NCI-H2029 (cell line): Measurements from ENCODE around the gene GMPR2.
A peak's percentile ranks its signal among the peaks of the same experiment; 100 is the strongest.

Experiments
- DNase-seq: peaks from one replicate; lab custom pipeline; 2025; lab: John Stamatoyannopoulos, UW

GMPR2 gene

DNA sequence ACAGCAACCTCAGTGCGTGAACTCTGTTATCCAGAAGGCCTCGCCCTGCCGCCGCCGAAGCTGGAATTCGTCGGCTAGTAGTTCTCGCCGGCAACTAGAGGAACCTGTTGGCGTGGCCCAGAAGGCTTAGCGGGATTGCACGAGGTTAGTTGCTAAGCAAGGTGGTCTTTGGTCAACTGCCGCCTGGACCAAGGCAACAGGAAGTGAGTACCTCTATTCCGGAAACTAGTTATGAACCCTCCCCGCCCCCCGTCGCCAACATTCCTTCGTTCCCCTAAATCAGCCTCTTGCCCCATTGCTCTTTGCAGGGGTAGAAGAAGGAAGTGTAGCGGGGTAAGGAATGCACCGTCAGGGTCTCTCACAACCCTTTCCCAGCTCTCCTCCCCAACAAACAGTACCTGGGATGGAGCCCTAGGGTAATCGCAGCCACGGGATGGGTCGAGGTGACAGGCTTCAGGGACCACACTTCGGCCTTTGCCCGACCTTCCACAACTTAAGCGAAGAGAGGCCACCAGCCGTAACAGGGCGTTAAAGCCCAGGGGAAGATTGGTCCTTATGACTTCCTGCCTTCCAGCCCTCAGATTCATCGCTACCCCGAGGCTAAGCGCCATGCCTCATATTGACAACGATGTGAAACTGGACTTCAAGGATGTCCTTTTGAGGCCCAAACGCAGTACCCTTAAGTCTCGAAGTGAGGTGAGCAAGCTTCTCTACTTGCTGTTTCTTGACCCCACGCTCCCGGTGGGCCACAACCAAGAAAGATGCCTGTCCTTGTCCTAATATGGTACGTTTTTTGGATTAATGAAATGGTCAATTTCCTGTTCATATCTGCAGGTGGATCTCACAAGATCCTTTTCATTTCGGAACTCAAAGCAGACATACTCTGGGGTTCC, at the start of gene GMPR2:
TSS of gene GMPR2 (plus strand) at position 285 of the 893 bp plus-strand sequence. CDS start at position 610, 325 bp downstream.
- DNase-seq, result no peak

- no peak for DNase-seq
Observed at GRCh38 chr14:24183014-24183481, 49.7 kb upstream of the GMPR2 start.

- DNase-seq, result no peak
Observed at GRCh38 chr14:24184104-24184970, 48.4 kb upstream of the GMPR2 start.

DNA sequence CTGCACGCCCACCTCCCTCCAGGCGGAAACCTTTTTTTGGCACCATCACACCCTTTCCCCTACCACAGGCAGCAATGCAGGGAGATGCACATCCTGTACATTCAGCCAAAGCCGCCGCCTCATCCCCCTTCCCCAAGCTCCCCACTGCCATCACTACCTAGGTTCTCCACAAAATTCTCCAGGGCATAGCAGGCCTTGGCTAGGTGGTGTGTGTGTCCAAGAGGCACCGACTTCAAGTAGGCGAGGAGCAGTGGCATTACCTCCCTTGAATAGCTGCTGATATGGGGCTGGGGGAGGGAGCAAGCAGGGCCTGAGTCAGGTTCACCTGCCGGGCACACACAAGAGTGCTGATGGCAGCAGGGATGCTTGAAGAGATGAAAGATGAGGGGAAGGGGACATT, 47.7 kb upstream of the GMPR2 start:
- DNase-seq, result no peak

DNA sequence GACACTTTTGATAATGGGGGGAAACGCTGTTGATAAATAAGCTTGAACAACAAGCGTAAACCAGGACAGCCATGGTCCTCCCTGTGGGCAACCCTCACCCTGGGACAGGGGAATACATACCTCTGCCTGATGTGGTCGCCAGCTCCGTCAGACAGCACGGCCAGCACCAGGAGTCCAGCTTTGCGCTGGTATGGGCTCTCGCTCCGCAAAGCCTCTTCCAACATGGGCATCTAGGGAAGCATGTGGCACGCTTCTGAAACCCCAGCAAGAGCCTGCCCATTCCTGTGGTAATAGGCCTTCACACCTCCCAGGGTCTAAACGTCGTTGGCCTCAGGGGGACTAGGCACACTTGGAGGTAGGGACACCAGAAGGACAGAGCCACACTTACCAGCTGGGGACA, 47.0 kb upstream of the GMPR2 start:
- no peak for DNase-seq

GRCh38 chr14:24186831-24187538, 45.7 kb upstream of the GMPR2 start:
- DNase-seq, result no peak

DNA sequence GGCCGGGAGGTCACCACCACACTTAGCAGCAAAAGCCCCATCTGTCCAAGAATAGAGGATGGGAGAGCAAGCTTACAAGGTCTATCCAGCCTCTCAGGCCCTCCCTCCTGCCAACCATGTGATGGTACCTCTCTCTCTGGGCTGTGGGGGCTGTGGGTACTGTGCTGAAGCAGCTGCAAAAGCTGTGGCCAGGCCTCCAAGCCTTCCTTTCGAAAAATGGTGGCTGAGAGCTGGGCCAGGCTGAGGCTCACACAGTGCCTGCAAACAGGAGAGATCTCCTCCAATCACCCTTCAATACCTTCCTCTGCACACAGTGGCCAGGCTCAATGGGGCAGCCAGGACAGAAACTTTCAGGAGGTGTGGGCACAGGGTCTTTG, 45.2 kb upstream of the GMPR2 start:
- DNase-seq, result no peak

GRCh38 chr14:24188251-24189058, 44.3 kb upstream of the GMPR2 start, which contains the start of gene IPO4:
IPO4 (minus strand) TSS chr14:24188816; CDS start chr14:24188787, 29 bp downstream.
- peak; percentile 96 for DNase-seq

- DNase-seq, result no peak
Observed at GRCh38 chr14:24189059-24189375, 43.7 kb upstream of the GMPR2 start.

DNA sequence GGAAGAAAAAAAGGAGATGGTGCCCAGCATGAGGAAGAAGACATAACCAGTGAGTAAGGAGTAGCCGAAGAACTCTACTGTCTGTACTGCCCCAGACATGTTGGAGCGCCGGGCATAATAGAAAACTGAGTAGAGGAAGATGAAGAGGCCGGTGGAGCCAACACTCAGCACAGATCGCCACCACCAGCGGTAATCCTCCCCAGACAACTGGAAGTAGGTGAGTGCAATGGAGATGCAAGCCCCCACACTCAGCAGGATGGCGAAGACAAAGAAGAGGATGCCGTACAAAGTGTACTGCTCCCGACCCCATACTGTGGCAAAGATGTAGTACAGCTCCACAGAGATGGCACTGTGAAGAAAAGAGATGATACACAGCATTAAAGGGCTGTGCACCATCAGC, 43.3 kb upstream of the GMPR2 start:
- no peak for DNase-seq

DNA sequence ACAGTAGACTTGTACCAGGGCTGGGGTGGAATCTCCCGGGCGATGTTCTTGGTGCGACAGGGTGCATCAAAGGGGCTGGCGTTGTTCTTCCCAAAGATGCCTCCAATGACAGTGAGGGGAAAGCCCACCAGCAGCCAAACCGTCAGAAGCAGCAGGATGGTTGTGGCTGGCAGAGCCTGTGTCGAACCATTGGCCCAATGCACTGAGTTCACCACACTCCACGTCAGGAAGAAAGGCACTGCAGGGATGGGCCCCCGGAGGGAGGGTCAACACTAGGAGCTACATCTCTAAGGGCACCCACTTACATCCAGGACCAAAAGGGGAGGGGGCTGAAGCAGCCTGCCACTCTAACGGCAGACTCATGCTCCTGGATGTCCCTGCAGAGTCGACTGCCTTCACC, 42.3 kb upstream of the GMPR2 start:
- DNase-seq, result no peak

- DNase-seq, result no peak
Observed at GRCh38 chr14:24192933-24193332, 39.8 kb upstream of the GMPR2 start.

- no peak for DNase-seq
Observed at GRCh38 chr14:24194186-24194872, 38.4 kb upstream of the GMPR2 start.

- no peak for DNase-seq
Observed at GRCh38 chr14:24194873-24195185, 37.9 kb upstream of the GMPR2 start.

- DNase-seq, result peak; percentile 61
Observed at GRCh38 chr14:24195186-24196070, 37.3 kb upstream of the GMPR2 start, which contains the start of gene TM9SF1. TM9SF1 (minus strand) TSS chr14:24195441; CDS start chr14:24195019, 422 bp downstream.

DNA sequence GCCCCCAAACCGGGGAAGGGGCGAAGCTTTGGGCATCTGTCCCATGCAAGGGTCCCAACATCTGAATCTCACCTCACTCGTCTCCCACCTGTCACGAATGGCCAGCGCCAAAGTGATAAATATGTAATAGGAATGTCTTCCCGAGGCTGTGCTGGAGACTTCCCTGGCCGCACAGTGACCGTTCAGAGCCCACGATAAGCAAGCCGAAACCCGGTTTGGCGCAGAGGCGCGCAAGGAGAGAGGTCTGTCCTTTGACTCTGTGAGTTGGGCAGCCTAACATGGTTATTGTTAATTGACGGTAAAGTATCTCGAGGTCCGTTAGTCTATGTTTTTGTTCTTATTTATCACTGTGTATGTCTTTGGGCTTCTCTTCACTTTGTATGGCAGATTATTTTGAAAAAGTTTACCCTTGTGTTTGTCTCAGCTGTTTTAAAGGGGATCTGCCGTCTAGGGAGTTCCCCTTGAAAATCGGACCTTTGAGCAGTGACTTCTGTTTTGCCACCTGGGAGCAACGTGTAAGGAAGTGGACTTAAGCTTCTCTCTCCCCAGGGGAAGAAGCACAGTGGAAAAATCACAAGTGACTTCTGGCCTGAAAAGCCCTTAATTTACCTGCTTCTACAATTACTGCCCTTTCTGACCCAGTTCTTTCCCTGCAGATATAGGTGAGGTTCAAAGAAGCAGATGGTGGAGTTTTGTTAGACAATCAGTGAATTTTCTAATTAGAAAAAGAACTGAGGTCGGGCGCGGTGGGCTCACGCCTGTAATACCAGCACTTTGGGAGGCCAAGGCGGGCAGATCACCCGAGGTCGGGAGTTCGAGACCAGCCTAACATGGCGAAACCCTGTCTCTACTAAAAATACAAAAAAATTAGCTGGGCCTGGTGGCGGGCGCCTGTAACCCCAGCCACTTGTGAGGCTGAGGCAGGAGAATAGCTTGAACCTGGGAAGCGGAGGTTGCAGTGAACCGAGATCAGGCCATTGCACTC, 36.4 kb upstream of the GMPR2 start:
- no peak for DNase-seq

GRCh38 chr14:24197056-24197450, 35.7 kb upstream of the GMPR2 start:
- no peak for DNase-seq

GRCh38 chr14:24198814-24199524, 33.8 kb upstream of the GMPR2 start:
- no peak for DNase-seq
